ENCODE data around the gene SRA1.
"Not testable (repeated sequence)": the region's sequence is repeated elsewhere in the genome, so short reads cannot be mapped to it uniquely, and the experiment has no call there.

Gene SRA1

GRCh38 chr5:140594169-140594568 is 36.9 kb upstream of the SRA1 start:
- no peaks in the 10 kb centered on the region for H3K79me2 ChIP-seq (ENCODE audit: insufficient read depth, low read length)
- H3K9ac ChIP-seq (ENCODE audit: low read length), result no peak overlapping the region
- H3K9me2 ChIP-seq (ENCODE audit: low read depth, low read length), result no peaks in the 10 kb centered on the region
- H3K4me2 ChIP-seq (ENCODE audit: low read length), result no peak overlapping the region
- H3K27me3 ChIP-seq (ENCODE audit: insufficient read depth, low read length), result no peaks in the 10 kb centered on the region
- H4K20me1 ChIP-seq (ENCODE audit: insufficient read depth, low read length), result no peaks in the 10 kb centered on the region
- TF ChIP-seq CTCF (IDR thresholded peaks at IDR 0.05; ENCODE audit: low read length), result no peak
- TF ChIP-seq EZH2 (IDR thresholded peaks at IDR 0.05; ENCODE audit: borderline replicate concordance, low read length), result no peak
- no peak overlapping the region for H3K27ac ChIP-seq (ENCODE audit: low read depth, low read length, poor library complexity, severe bottlenecking)
- no peaks in the 10 kb centered on the region for H3K9me3 ChIP-seq (ENCODE audit: low read length)
- H2AFZ ChIP-seq (ENCODE audit: low read length), result no peak overlapping the region
- no peak overlapping the region for H3K4me3 ChIP-seq (ENCODE audit: low read depth, low read length, poor library complexity, severe bottlenecking)
- H3K4me1 ChIP-seq (ENCODE audit: insufficient read depth, low read length, severe bottlenecking), result no peaks in the 10 kb centered on the region
- H3F3A ChIP-seq (ENCODE audit: insufficient read depth, low read length), result no peaks in the 10 kb centered on the region
- H3K36me3 ChIP-seq (ENCODE audit: insufficient read depth, low read length), result no peaks in the 10 kb centered on the region

- H2AFZ ChIP-seq (ENCODE audit: low read length); H3K9ac ChIP-seq (ENCODE audit: low read length); H3K9me2 ChIP-seq (ENCODE audit: low read depth, low read length): not testable (repeated sequence)
Observed at GRCh38 chr5:140593070-140593469, 35.8 kb upstream of the SRA1 start.

GRCh38 chr5:140591747-140592372 is 34.6 kb upstream of the SRA1 start:
- no peak overlapping the region for H2AFZ ChIP-seq (ENCODE audit: low read length)

More at GRCh38 chr5:140593070-140593469, 35.8 kb upstream of the SRA1 start:
- H3F3A ChIP-seq (ENCODE audit: insufficient read depth, low read length); H3K4me3 ChIP-seq (ENCODE audit: low read depth, low read length, poor library complexity, severe bottlenecking); H3K36me3 ChIP-seq (ENCODE audit: insufficient read depth, low read length); H3K27me3 ChIP-seq (ENCODE audit: insufficient read depth, low read length); H4K20me1 ChIP-seq (ENCODE audit: insufficient read depth, low read length); H3K9me3 ChIP-seq (ENCODE audit: low read length); H3K79me2 ChIP-seq (ENCODE audit: insufficient read depth, low read length); H3K27ac ChIP-seq (ENCODE audit: low read depth, low read length, poor library complexity, severe bottlenecking); H3K4me2 ChIP-seq (ENCODE audit: low read length); H3K4me1 ChIP-seq (ENCODE audit: insufficient read depth, low read length, severe bottlenecking): not testable (repeated sequence)

More at GRCh38 chr5:140591747-140592372, 34.6 kb upstream of the SRA1 start:
- Histone ChIP-seq H3K9me3 (ENCODE audit: low read length) (no peaks in the 10 kb centered on the region), H3K36me3 (ENCODE audit: insufficient read depth, low read length) (no peaks in the 10 kb centered on the region), H3K27me3 (ENCODE audit: insufficient read depth, low read length) (no peaks in the 10 kb centered on the region), H3K27ac (ENCODE audit: low read depth, low read length, poor library complexity, severe bottlenecking) (no peak overlapping the region), H3K79me2 (ENCODE audit: insufficient read depth, low read length) (no peaks in the 10 kb centered on the region), H3K4me1 (ENCODE audit: insufficient read depth, low read length, severe bottlenecking) (no peaks in the 10 kb centered on the region), H3F3A (ENCODE audit: insufficient read depth, low read length) (no peaks in the 10 kb centered on the region), H4K20me1 (ENCODE audit: insufficient read depth, low read length) (no peaks in the 10 kb centered on the region), H3K4me2 (ENCODE audit: low read length) (no peak overlapping the region), H3K9ac (ENCODE audit: low read length) (no peak overlapping the region), H3K9me2 (ENCODE audit: low read depth, low read length) (no peaks in the 10 kb centered on the region), H3K4me3 (ENCODE audit: low read depth, low read length, poor library complexity, severe bottlenecking) (no peak overlapping the region)
- no peak for TF ChIP-seq CTCF (IDR thresholded peaks at IDR 0.05; ENCODE audit: low read length)

All from OCI-LY1 (cell line).